GM18951 (cell line): ENCODE data around the gene TSPAN19.

ENCODE experiments used
- POLR2A ChIP-seq: IDR thresholded peaks from 4 replicates; pipeline ENCODE4 v1.6.1; 2011; ENCODE audit warnings: mild to moderate bottlenecking; ENCODE audit not compliant: insufficient read length, insufficient read depth; ENCODE audit errors: extremely low read depth
- in situ Hi-C: fragments of 300-500 bp; cut with MboI; formaldehyde crosslinking; loops from one replicate; pipeline ENCODE4 v1.12.0; 2022; ENCODE audit warnings: low sequenced_read_pairs, mixed read lengths, inconsistent platforms; ENCODE audit not compliant: unreplicated experiment

The TSPAN19 gene

GRCh38 chr12:85036234-85036707, at the start of gene TSPAN19, which contains the start of gene LRRIQ1:
Gene TSPAN19 (minus strand): TSS chr12:85036277. CDS start chr12:85029946, 6,331 bp downstream.
Gene LRRIQ1 (plus strand): TSS chr12:85036351. CDS start chr12:85038177, 1,826 bp downstream.
- in situ Hi-C loops: no loop called here
- TF ChIP-seq POLR2A: no peak

DNA sequence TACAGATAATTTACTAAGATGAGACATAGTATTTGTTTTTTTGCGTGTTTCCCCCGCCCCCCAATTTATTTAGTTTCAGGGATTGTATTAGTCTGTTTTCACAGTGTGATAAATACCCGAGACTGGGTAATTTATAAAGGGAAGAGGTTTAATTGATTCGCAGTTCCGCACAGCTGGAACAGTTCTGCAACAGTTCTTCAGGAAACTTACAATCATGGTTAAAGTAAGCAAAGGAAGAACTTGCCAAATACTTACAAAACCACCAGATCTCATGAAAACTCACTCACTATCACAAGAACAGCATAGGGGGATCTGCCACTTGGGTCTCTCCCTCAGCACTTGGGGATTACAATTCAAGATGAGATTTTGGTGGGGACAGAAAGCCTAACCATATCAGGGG, 49.0 kb upstream of the TSPAN19 start:
- in situ Hi-C loops: no loop called here
- TF ChIP-seq POLR2A: no peak

GRCh38 chr12:85076688-85077430, 40.8 kb upstream of the TSPAN19 start:
- in situ Hi-C loops: no loop called here
- no peak for TF ChIP-seq POLR2A

GRCh38 chr12:85072826-85073225, 36.7 kb upstream of the TSPAN19 start:
- TF ChIP-seq POLR2A: no peak
- in situ Hi-C loops: no loop called here

- TF ChIP-seq POLR2A: no peak
- in situ Hi-C loops: no loop called here
These were observed 29.9 kb upstream of the TSPAN19 start for GRCh38 chr12:85065837-85066482.

DNA sequence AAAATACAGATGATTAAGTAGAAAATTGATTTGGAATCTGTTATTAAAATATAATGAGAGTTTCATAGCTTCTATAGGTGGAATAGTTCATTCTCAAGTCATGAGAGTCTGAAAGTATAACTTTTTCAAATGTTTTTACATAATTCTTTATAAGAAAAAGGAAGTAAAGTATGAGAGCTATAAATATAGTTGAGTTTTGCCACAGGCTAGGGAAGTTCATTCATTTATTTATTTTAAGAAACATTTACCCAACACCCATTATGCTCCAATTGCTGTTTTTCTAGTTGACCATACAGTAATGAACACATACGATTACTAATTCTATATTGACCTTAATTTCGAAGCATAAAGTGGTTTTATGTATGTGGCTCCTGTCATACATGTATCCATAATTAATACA, 24.8 kb upstream of the TSPAN19 start:
- TF ChIP-seq POLR2A: no peak
- in situ Hi-C loops: no loop called here

- in situ Hi-C loops: no loop called here
These were observed 23.5 kb upstream of the TSPAN19 start for GRCh38 chr12:85059594-85059993.

GRCh38 chr12:85058339-85058738, 22.3 kb upstream of the TSPAN19 start:
- no peak for TF ChIP-seq POLR2A

More at GRCh38 chr12:85059594-85059993, 23.5 kb upstream of the TSPAN19 start:
- no peak for TF ChIP-seq POLR2A

GRCh38 chr12:85057370-85057963, 21.4 kb upstream of the TSPAN19 start:
- TF ChIP-seq POLR2A: no peak

More at GRCh38 chr12:85058339-85058738, 22.3 kb upstream of the TSPAN19 start:
- in situ Hi-C loops: no loop called here

GRCh38 chr12:85043829-85044228, 7.8 kb upstream of the TSPAN19 start:
- no peak for TF ChIP-seq POLR2A
- in situ Hi-C loops: no loop called here

More at GRCh38 chr12:85057370-85057963, 21.4 kb upstream of the TSPAN19 start:
- in situ Hi-C loops: no loop called here

- TF ChIP-seq POLR2A: no peak
- in situ Hi-C loops: no loop called here
These were observed 5.3 kb upstream of the TSPAN19 start for GRCh38 chr12:85041395-85041794.

DNA sequence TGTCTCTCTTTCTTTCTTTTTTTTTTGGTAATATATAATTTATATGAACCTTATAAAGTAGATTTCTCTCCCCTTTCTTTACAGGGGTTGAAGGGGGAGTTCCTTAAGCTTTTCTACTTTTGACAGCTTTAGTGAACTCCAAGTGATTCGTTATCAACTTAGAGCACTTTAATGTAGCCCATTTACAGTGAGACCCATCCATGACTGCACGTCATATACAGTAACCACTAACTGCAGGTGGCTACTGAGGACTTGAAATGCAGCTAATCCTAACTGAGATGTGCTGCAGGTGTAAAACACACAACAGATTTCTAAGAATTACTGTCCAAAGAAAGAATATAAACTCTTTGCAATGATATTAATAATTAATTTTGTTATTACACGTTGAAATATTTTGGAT, 656 bp upstream of the TSPAN19 start:
- in situ Hi-C loops: no loop called here
- TF ChIP-seq POLR2A: no peak

DNA sequence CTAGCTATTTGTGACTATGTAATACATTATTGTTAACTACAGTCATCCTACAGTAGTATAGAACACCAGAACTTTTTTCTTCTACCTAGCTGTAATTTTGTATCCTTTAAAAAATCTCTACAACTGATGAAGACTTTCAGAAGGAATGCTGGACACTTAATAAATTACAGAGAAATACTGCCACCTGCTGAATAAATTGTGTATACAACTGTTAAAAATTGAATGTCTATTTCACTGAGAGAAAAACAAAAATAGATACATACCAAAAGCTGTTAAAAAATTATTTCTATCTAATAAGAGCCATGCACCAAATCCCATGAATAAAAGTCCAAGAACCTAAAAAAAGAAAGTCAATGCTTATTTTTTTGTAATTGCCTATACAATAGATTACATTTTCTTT, 6.6 kb downstream of the TSPAN19 start:
- no peak for TF ChIP-seq POLR2A
- in situ Hi-C loops: no loop called here
